WI38 (cell line): Measurements from ENCODE around the gene PA2G4.

Experiments
- H3K4me3 ChIP-seq: 2 replicates; pipeline ENCODE4 v1.5.1; 2011; ENCODE audit warnings: low read depth, mild to moderate bottlenecking, control low read depth, low read length
- CTCF ChIP-seq: IDR thresholded peaks from 2 replicates; pipeline ENCODE4 v1.5.1; 2012; ENCODE audit warnings: low read depth, mild to moderate bottlenecking, control low read depth, low read length

Gene PA2G4

GRCh38 chr12:56110571-56110970, 6.2 kb downstream of the PA2G4 start:
- no peak overlapping the region for H3K4me3 ChIP-seq
- TF ChIP-seq CTCF = no peak

GRCh38 chr12:56114084-56114483, 9.7 kb downstream of the PA2G4 start:
- H3K4me3 ChIP-seq = no peak overlapping the region
- TF ChIP-seq CTCF = no peak

- no peak for TF ChIP-seq CTCF
- peak overlapping the region; percentile 72 for H3K4me3 ChIP-seq
These were observed 11.0 kb downstream of the PA2G4 start for GRCh38 chr12:56115329-56115728.

- no peak for TF ChIP-seq CTCF
- H3K4me3 ChIP-seq = peak within 1 kb of the TSS; percentile 72
These were observed 12.1 kb downstream of the PA2G4 start, which contains the start of gene RPL41 for GRCh38 chr12:56116267-56117081. Gene RPL41, plus strand, starts transcription at chr12:56116633.

- peak overlapping the region; percentile 72 for H3K4me3 ChIP-seq
These were observed 12.8 kb downstream of the PA2G4 start for GRCh38 chr12:56117082-56117706.

GRCh38 chr12:56117778-56118687, 13.7 kb downstream of the PA2G4 start, which contains the start of gene ZC3H10:
Gene ZC3H10, plus strand, starts transcription at chr12:56118266. Its CDS starts 2,297 bp downstream, at chr12:56120563.
- H3K4me3 ChIP-seq = peak within 1 kb of the TSS; percentile 72
- TF ChIP-seq CTCF = peak; percentile 48

GRCh38 chr12:56118688-56119357, 14.5 kb downstream of the PA2G4 start:
- no peak for TF ChIP-seq CTCF
- peak overlapping the region; percentile 72 for H3K4me3 ChIP-seq
